ENCODE results near the gene GPR68. TPM values are rescaled to one million over a fixed set of nuclear protein-coding genes. Genes with fewer than 3 reads are reported as not detected.

Gene GPR68
- total RNA-seq, 3 donors from 2014 or later (not counting 1 experiment from before 2014, with no cell fraction given) = 7.6 to 24.0 (median 15.7) TPM

GRCh38 chr14:91263329-91263728, 18.8 kb upstream of the GPR68 start:
- H3K9me3 ChIP-seq (ENCODE audit: control insufficient read depth, insufficient read depth, low read length) = no peaks in the 10 kb centered on the region
- Mint-ChIP-seq H3K4me1 (peaks cover 54 to 67% of the 10 kb centered on the region in 2 donors), H3K9me3 (no peaks in the 10 kb centered on the region), H3K27me3 (ENCODE audit: low read depth in 2 of 2) (no peaks in the 10 kb centered on the region), H3K27ac (peak overlapping the region; percentile 65 to 88), H3K36me3 (no peaks in the 10 kb centered on the region), H3K4me3 (peak overlapping the region; percentile 79)
- peaks cover 46% of the 10 kb centered on the region for H3K4me1 ChIP-seq (ENCODE audit: control insufficient read depth, insufficient read depth, low read length)
- no peak overlapping the region for H3K27ac ChIP-seq (ENCODE audit: low read length)
- H3K27me3 ChIP-seq (ENCODE audit: control insufficient read depth, insufficient read depth, low read length) = no peaks in the 10 kb centered on the region
- peak overlapping the region; percentile 43 for H3K4me3 ChIP-seq (ENCODE audit: low read length)
- WGBS (ENCODE audit: insufficient coverage) = 98% methylated on average over 2 of the region's 2 CpGs
- TF ChIP-seq CTCF (IDR thresholded peaks at IDR 0.05) = no peak
- peaks cover 1% of the 10 kb centered on the region for H3K36me3 ChIP-seq (ENCODE audit: control insufficient read depth, insufficient read depth, low read length)
- DNase-seq = no peak
- intact Hi-C loops (cut with micrococcal nuclease) = no loop called here
- no peak for ATAC-seq

GRCh38 chr14:91261986-91262549, 17.6 kb upstream of the GPR68 start:
- peak overlapping the region; percentile 29 for H3K4me3 Mint-ChIP-seq
- peak overlapping the region; percentile 31 for H3K27ac ChIP-seq (ENCODE audit: low read length)
- peaks cover 46% of the 10 kb centered on the region for H3K4me1 ChIP-seq (ENCODE audit: control insufficient read depth, insufficient read depth, low read length)
- DNase-seq (no peak), ATAC-seq (no peak)
- no peaks in the 10 kb centered on the region for H3K9me3 ChIP-seq (ENCODE audit: control insufficient read depth, insufficient read depth, low read length)
- H3K4me1 Mint-ChIP-seq = peaks cover 52 to 68% of the 10 kb centered on the region in 2 donors
- H3K27me3 Mint-ChIP-seq (ENCODE audit: low read depth in 2 of 2) = no peaks in the 10 kb centered on the region
- H3K36me3 Mint-ChIP-seq = no peaks in the 10 kb centered on the region
- H3K27ac Mint-ChIP-seq = peak overlapping the region; percentile 73 to 88
- H3K9me3 Mint-ChIP-seq = no peaks in the 10 kb centered on the region
- no peak for TF ChIP-seq CTCF (IDR thresholded peaks at IDR 0.05)
- H3K36me3 ChIP-seq (ENCODE audit: control insufficient read depth, insufficient read depth, low read length) = no peaks in the 10 kb centered on the region
- no peak overlapping the region for H3K4me3 ChIP-seq (ENCODE audit: low read length)
- 90% methylated on average over 11 of the region's 11 CpGs for WGBS (ENCODE audit: insufficient coverage)
- intact Hi-C loops (cut with micrococcal nuclease) = loop anchor here (1.0 to 2.0 kb wide), 2 partner anchors 19 to 33 kb away; no protein-coding TSS in a partner anchor
- no peaks in the 10 kb centered on the region for H3K27me3 ChIP-seq (ENCODE audit: control insufficient read depth, insufficient read depth, low read length)

GRCh38 chr14:91261115-91261514, 16.6 kb upstream of the GPR68 start:
- intact Hi-C loops (cut with micrococcal nuclease) = loop anchor here (1.0 to 2.0 kb wide), 2 partner anchors 18 to 32 kb away; no protein-coding TSS in a partner anchor
- Mint-ChIP-seq H3K9me3 (no peaks in the 10 kb centered on the region), H3K4me1 (peaks cover 52 to 74% of the 10 kb centered on the region in 2 donors), H3K27me3 (ENCODE audit: low read depth in 2 of 2) (no peaks in the 10 kb centered on the region), H3K4me3 (peak overlapping the region; percentile 43), H3K36me3 (no peaks in the 10 kb centered on the region), H3K27ac (peak overlapping the region; percentile 73 to 88)
- Histone ChIP-seq H3K27me3 (ENCODE audit: control insufficient read depth, insufficient read depth, low read length) (no peaks in the 10 kb centered on the region), H3K4me1 (ENCODE audit: control insufficient read depth, insufficient read depth, low read length) (peaks cover 46% of the 10 kb centered on the region), H3K27ac (ENCODE audit: low read length) (peak overlapping the region; percentile 82), H3K4me3 (ENCODE audit: low read length) (no peak overlapping the region), H3K36me3 (ENCODE audit: control insufficient read depth, insufficient read depth, low read length) (no peaks in the 10 kb centered on the region), H3K9me3 (ENCODE audit: control insufficient read depth, insufficient read depth, low read length) (no peaks in the 10 kb centered on the region)
- WGBS (ENCODE audit: insufficient coverage) = 51% methylated on average over 5 of the region's 5 CpGs
- ATAC-seq (peak; percentile 79 to 87 (median 84)), DNase-seq (peak; percentile 62 to 73)
- TF ChIP-seq CTCF (IDR thresholded peaks at IDR 0.05) = no peak

GRCh38 chr14:91258876-91259275, 14.4 kb upstream of the GPR68 start:
- Histone ChIP-seq H3K36me3 (ENCODE audit: control insufficient read depth, insufficient read depth, low read length) (no peaks in the 10 kb centered on the region), H3K27me3 (ENCODE audit: control insufficient read depth, insufficient read depth, low read length) (no peaks in the 10 kb centered on the region), H3K9me3 (ENCODE audit: control insufficient read depth, insufficient read depth, low read length) (no peaks in the 10 kb centered on the region), H3K27ac (ENCODE audit: low read length) (no peak overlapping the region), H3K4me1 (ENCODE audit: control insufficient read depth, insufficient read depth, low read length) (peaks cover 49% of the 10 kb centered on the region), H3K4me3 (ENCODE audit: low read length) (no peak overlapping the region)
- Mint-ChIP-seq H3K4me1 (peaks cover 53 to 79% of the 10 kb centered on the region in 2 donors), H3K27me3 (ENCODE audit: low read depth in 2 of 2) (no peaks in the 10 kb centered on the region), H3K4me3 (no peak overlapping the region), H3K27ac (peak overlapping the region in 1 of 2 donors; percentile 62), H3K9me3 (no peaks in the 10 kb centered on the region), H3K36me3 (no peaks in the 10 kb centered on the region)
- WGBS (ENCODE audit: insufficient coverage) = 87% methylated on average over 3 of the region's 3 CpGs
- no peak for TF ChIP-seq CTCF (IDR thresholded peaks at IDR 0.05)
- intact Hi-C loops (cut with micrococcal nuclease) = no loop called here
- DNase-seq = no peak
- no peak for ATAC-seq
